GM19238 (cell line): ENCODE results near the gene FBXO31.

ENCODE experiments used
- DNase-seq: peaks from one replicate; pipeline ENCODE4 v3.0.0; 2011; ENCODE audit warnings: low spot score; ENCODE audit not compliant: insufficient read length

The FBXO31 gene

DNA sequence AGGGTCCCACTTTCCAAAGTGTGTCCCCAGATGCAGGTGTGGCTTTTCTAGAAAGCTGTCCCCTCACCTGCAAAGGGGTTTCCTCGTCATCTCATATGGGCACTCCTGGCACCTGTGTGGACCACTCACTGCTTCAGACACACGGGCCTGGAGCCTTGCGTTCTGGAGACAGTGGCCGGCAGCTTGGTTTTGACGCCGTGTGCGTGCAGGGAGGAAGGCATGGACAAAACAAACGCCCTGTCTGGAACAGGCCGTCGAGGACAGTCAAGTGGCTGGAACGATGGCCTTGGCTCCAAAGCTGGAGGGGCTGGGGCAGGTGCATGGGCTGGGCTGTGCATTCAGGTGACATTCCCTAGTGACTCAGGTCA lies 53.3 kb downstream of the FBXO31 start:
- DNase-seq: no peak

- no peak for DNase-seq
These were observed 53.9 kb downstream of the FBXO31 start for GRCh38 chr16:87329436-87330256.

GRCh38 chr16:87328846-87329245 lies 54.7 kb downstream of the FBXO31 start:
- no peak for DNase-seq

DNA sequence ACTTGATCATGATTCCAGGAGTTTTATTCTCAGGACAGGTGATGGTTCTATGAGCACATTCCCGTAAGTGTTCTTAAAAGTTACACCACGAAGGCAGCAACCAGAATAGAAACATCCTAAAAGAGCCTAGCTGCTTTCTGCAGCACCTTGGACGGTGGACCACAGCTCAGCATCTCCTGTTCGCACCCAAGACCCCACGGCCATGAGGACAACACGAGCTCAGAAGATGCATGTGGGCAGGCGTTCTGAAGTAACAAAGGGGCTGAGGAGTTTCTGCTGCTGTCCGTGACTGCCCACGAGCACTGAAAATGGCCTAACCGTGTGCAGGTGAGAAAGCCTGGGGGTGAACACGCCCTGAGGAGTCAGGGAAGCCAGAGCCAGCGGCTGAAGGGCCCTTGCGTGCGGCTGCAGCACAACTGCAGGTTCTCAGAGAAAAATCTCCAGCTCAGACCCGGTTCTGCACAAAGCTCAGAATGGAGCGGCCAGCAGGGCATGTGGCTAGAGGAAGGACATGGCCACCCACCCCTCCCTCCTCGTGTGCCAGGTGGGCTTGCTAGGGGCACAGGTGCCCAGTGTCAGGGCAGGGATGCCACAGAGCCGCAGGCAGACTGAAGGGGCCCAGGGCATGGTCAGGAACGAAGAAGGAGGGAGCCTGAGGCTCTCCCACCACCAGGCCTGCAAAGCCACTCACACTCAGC lies 55.6 kb downstream of the FBXO31 start:
- DNase-seq: no peak

- DNase-seq: no peak
These were observed 57.4 kb downstream of the FBXO31 start for GRCh38 chr16:87326151-87326571.

- no peak for DNase-seq
These were observed 58.1 kb downstream of the FBXO31 start for GRCh38 chr16:87325423-87325858.

DNA sequence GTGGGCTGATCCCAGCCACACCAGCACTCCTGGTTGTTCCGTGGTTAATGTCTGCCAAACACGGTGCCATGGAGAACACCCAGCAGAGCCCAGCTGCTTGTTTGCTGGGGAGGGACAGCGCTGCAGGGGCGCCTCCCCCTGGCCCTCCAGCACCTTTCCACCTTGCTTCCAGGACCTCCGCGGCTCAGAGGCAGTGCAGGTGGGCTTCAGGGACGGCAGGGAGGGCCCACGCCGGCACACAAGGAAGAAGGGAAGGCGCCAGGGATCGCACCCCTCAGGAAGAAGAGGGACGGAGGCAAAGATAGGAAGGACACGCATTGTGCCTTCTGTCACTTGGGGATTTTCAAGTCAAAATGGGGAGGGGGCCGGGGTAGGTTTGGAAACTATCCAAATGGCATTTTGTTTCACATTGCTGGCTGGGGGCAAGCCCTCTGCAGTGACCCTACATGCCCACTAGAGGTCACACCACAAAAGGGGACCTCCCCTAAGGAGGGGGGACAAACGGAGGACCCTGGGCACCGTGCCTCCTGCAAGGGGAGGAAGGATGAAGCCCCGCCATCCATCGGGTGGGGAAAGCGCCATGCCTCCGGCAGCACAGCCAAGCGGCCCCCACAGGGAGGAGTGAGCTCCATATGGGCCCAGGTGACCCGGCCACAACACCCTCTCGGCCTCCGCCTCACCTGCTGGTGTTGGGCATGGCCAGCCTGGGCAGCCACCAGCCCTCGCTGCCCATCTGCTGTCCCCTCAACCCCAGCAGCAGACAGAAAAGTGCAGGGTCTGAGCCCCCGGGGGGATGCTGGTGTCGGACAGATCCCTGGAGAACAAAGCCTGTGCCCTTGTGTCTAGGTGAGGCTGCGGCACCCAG lies 58.9 kb downstream of the FBXO31 start:
- DNase-seq: peak; percentile 75

DNA sequence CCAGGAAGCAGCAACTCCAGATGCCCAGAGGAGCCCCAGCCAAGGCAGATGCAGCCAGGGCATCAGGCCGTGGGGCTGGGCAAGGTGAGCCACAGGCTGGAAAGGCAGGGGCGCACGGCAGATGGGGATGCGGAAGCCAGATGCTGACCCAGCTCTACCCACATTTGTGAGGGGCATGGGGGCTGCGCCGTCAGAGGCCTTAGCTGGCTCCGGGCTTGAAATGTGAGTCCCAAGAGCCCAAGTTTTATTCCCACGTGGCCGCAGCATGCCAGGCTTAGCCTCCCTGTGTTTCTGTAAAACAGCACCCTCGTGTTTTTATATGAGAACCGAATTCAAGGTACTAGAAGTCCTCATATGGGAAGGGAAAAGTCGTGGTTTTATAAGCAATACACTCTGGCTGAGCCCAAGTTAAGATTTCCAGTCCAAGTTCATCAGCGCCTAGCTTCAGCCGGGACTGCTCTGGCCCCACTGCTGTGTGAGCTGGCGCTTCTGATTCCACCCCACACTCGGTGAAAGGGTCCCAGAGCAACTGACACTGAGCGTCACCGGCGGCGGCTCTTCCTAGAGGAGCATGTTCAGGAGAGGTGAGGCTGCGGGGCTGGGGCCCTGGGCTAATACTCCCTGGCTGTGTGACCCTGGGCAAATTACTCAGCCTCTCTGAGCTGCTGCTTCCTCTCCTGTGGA lies 59.7 kb downstream of the FBXO31 start:
- no peak for DNase-seq

DNA sequence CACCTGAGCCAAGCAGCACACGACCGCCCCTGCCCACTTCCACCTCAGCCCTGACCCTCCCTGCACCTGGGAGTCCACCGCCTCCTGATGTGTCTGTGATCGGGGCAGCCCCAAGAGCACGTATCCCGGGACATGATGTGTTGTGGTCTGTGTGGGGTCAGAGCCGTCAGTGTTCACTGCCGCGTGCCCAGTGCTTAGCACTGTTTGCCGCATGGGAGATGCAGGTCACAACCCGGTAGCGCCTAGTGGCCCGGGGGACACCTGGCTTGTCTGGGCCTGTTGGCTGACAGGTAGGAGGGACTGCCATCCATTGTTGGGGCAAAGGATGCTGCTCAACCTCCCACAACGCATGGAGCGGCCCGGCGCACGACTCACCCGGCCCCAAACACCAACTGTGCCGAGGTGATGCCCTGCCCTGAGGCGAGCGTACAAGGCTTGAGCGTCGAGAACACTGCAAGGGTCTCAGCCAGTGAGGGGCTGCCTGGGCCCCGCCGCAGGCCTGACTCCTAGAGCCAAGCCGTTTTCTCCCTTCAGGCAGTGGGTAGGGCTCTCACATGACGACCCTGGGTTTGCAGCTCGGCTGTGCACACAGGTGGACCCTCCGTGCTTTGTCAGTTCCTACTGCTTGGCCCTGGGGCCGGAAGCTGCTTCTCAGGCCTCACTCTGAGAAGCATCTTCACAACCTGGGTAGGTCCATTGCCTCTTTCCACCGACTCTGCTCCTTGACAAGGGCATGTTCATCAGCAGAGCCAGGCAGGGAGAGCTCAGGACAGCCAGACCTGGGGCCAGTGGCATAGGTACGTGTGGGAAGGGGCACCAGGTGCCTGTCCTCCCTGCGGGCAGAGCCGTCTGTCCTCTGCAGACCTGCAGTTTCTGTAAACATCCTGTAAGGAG lies 60.5 kb downstream of the FBXO31 start:
- no peak for DNase-seq

- no peak for DNase-seq
These were observed 61.2 kb downstream of the FBXO31 start for GRCh38 chr16:87322360-87322759.

- no peak for DNase-seq
These were observed 62.1 kb downstream of the FBXO31 start for GRCh38 chr16:87321336-87322107.

DNA sequence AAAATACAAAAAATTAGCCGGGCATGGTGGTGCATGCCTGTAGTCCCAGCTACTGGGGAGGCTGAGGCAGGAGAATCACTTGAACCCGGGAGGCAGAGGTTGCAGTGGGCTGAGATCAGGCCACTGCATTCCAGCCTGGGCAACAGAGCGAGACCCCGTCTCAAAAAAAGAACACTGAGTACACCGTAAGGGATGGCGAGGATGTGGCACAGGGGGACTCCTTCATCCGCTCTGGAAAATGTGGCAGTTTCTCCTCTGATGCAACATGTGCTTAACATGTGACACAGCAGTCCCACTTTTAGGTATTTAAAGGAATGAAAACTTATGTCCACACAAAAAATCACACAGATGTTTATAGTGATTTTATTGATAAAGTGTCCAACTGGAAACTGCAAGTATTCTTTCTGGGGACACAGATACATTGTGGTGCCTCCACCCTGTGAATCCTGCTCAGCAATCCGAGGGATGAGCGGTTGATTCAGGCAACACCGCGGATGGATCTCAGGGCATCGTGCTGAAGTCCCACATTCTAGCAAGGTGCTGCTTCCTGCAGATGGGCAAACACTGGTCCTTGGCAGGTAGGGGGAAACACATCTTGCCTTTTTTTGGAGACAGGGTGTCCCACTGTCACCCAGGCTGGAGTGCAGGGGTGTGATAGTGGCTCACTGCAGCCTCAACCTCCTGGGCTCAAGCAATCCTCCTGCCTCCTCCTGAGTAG lies 62.9 kb downstream of the FBXO31 start:
- no peak for DNase-seq

DNA sequence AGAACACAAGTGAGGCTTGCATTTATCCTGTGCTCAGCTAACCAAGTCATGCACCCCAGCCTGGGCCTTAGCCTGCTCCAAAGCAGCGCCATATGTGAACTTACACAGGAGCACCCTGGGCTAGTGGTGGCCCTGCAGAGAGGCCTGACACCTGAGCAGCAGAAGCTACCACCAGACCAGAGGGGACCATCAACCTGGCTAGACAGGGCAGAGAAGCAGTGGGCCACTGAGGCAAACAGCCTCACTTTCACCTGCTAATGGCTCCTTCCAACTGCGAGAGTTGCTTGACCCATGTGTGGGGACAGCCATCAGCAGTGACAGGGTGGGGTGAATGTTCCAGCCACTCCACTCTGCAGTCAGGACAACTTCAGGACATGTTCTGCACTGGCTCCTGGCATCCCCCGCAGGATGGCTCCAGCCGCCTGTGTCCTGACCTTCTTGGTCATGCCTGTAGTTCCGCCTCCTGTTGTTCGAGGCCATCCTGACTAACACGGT lies 63.5 kb downstream of the FBXO31 start:
- DNase-seq: no peak

- no peak for DNase-seq
These were observed 64.6 kb downstream of the FBXO31 start for GRCh38 chr16:87319011-87319410.

DNA sequence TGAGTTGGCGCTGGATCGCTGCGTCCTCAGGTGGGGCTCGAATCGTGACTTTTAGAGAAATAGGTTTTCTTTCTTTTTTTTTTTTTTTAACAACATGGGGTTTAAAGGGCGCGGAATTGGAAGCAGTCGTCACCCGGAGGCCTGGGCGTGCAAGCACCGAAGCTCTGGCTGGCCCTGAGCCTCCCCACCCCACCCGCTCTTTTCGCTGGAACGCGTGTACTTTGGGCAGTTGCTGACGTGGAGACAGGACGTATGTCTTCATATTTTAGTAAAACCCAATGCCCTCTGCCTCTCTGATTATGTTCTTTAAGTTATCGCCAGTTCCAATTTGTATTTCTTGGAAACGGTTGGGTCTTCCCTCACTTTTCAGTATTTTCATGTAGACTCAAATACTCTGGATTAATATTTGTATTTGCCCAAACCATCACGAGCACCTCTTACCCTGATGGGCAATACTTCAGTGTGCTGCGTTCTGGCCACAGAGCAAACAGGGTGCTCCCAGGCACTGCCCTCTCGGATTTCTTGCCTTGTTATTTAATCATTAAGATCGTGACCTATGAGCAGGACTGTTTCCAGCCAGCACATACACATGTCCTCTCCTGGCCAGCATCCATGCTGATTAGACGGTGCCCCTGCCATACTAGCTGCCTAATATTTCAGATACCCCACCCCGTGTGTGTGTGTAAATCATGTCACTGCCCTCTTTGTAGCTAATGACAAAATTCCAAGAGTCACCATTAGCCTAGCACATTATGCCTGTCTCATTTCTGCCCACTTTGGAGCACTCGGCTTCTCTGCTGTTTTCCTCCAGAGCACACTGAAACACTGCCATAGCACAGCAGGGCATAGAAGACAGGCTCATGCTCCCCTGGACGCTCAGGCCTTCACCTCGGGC lies 65.6 kb downstream of the FBXO31 start:
- DNase-seq: peak; percentile 65

DNA sequence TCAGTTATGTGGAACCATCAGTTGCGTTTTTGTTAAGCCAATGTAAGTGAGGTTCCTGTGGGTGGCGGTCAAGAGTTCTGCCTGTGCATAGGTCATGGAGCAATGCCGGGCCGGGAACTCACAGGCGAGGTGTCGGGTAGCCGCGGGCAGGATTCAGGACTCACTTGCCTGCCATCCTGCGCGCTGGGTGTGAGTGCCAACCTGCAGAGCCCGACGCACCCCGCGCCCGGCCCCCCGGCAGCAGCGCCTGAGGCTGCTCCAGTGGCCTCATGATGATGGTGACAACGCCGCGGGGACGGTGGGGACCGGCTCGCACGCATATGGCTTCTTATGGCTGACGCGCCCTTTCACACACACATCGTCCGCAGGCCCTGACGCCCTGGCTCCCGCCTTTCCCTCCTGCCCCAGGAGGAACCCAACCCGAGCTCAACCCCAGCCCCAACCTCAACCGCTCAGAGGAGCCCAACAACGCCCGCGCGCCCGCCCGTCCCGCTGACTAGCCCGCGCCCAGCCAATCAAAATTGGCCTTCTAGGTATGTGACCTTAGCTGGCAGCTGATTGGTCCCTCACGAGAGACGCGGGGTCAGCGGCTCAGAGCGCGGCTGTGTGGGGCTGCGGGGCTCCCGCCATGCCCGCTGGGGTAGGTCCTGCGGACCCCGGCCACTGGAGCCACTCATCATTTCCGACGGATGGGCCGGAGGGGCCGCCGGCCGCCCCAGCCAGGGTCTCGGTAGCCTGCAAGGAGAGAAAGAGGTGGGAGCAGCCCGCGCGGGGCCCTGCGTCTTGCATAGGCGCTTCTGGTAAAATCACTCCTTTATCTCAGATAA lies 66.4 kb downstream of the FBXO31 start, which contains the start of gene C16orf95:
TSS of gene C16orf95 (minus strand) at position 470 of the 827 bp plus-strand sequence. CDS start at position 320, 150 bp downstream.
- DNase-seq: peak; percentile 99
